Measurements from ENCODE around the gene NKX6-1.

- no peak for TF ChIP-seq CTCF (IDR thresholded peaks at IDR 0.05)
- TF ChIP-seq POLR2A (IDR thresholded peaks at IDR 0.05), result no peak
These were observed 16.2 kb downstream of the NKX6-1 start for GRCh38 chr4:84482564-84483563.

Measured in lower leg skin (tissue), 3 donors.